GM23248 (cell line): ENCODE measurements around the gene HEXIM1.

Experiments used
- EZH2 ChIP-seq: fragments of 200-600 bp; sonication (generic); IDR thresholded peaks from 2 replicates; pipeline ENCODE4 v1.6.1; 2018; ENCODE audit warnings: antibody characterized with exemption, mild to moderate bottlenecking; ENCODE audit not compliant: insufficient read depth, poor library complexity, severe bottlenecking
- EZH2phosphoT487 ChIP-seq: fragments of 200-600 bp; sonication (generic); IDR thresholded peaks from 2 replicates; pipeline ENCODE4 v1.6.1; 2018; ENCODE audit warnings: antibody characterized with exemption, moderate library complexity, mild to moderate bottlenecking, low read depth; ENCODE audit not compliant: insufficient read depth

DNA sequence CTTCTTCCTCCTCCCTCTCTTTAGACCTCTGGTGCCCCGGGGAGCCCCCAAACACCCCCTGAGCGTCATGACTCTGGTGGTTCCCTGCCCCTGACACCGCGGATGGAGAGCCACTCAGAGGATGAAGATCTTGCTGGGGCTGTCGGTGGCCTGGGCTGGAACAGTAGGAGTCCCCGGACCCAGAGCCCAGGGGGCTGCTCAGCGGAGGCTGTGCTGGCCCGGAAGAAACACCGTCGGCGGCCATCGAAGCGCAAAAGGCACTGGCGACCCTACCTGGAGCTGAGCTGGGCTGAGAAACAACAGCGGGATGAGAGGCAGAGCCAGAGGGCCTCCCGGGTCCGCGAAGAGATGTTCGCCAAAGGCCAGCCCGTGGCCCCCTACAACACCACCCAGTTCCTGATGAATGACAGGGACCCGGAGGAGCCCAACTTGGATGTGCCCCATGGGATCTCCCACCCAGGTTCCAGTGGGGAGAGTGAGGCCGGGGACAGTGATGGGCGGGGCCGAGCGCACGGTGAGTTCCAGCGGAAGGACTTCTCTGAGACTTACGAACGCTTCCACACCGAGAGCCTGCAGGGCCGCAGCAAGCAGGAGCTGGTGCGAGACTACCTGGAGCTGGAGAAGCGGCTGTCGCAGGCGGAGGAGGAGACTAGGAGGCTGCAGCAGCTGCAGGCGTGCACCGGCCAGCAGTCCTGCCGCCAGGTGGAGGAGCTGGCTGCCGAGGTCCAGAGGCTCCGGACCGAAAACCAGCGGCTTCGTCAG, 20.9 kb downstream of the HEXIM1 start:
- no peak for TF ChIP-seq EZH2
- TF ChIP-seq EZH2phosphoT487 = no peak
